ENCODE data around the gene RASSF3. TPM values are rescaled to one million over a fixed set of nuclear protein-coding genes. Genes with fewer than 3 reads are reported as not detected.

Gene RASSF3
- total and polyA plus RNA-seq, 2 of the 13 experiments (the other 11 are each of a cell fraction or from before 2014, with no cell fraction given) = 15.5 to 16.0 TPM

DNA sequence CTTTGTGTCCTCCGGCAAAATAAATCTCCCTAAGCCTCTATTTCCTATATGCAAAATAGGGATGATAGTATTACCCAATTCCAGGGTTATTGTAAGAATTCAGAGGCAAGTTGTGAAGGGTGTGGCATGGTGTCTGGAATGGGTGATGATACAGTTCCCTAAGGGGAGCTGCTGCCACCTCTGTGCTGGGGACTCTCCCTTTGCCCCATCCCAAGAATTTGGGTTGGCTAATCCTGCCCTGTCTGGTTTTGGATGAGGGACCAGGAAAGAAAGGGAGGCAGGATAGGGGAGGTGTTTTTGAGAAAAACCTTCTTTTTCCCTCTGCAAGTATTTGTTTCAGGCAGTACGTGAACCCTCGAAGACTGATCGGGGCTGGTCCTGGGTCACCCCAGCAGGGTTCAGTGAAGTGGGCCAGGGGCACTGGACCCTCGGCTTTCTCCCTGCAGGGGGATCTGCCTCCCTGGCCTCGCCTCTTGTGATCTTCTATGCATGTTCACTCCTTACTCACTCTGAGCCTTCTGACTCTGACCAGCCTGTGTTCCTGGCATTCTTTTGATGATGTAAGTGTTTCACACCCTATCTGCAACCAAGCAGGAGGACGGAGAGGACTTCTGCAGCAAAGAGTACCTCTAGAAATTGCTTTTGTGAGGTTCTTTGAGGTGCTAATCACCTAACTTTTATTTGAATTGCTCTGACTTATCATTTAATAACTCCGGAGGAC lies 60.8 kb downstream of the RASSF3 start (continued):
- TF ChIP-seq, protein P1, sequence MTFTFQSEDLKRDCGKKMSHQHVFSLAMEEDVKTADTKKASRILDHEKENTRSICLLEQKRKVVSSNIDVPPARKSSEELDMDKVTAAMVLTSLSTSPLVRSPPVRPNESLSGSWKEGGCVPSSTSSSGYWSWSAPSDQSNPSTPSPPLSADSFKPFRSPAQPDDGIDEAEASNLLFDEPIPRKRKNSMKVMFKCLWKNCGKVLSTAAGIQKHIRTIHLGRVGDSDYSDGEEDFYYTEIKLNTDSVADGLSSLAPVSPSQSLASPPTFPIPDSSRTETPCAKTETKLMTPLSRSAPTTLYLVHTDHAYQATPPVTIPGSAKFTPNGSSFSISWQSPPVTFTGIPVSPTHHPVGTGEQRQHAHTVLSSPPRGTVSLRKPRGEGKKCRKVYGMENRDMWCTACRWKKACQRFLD (CRISPR knock-in tag; IDR thresholded peaks at IDR 0.05; ENCODE audit: borderline replicate concordance) = no peak

DNA sequence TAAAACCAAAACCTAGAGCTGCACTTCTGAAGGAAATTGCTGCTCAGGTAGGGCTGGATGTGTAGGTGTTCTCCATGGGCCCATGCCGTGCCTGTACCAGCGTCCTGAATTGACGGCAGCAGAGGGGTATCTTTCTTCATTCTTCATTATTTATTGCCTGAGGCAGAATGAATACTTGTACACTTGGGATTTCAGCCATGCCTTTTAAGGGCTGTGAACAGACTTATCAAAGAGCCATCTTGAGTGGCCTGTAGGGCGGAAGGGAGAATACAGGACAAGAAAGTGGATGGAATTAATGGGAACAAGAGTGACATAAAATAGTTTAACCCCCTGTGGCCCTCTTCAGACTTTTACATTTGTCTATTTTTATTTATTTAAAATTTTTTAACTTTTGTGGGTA lies 61.4 kb downstream of the RASSF3 start:
- intact Hi-C loops (cut with micrococcal nuclease; ENCODE audit: unreplicated experiment) = loop anchor here (2.0 kb wide), 1 partner anchor 15 kb away; no protein-coding TSS in a partner anchor
- in situ Hi-C loops (cut with HindIII; ENCODE audit: extremely low pct_ligation_motif_present, low pct_unique_long_range_greater_than_20kb) = no loop called here

More for the DNA sequence above, 61.4 kb downstream of the RASSF3 start:
- H3K27me3 ChIP-seq (ENCODE audit: control insufficient read depth in 1 of 2, insufficient read depth in 2 of 2, low read length in 2 of 2) = no peaks in the 10 kb centered on the region
- H3K9ac ChIP-seq (ENCODE audit: insufficient read depth, low read depth, low read length) = no peak overlapping the region
- ChIA-PET POLR2A (no interaction called here), CTCF (ENCODE audit: low intra/inter-chr PET ratio, low total read pairs) (no interaction called here)
- no peak overlapping the region for H3K4me2 ChIP-seq (ENCODE audit: low read depth, low read length)
- no peak overlapping the region for H3K4me3 ChIP-seq (replicated peaks in 1 of 3; ENCODE audit: insufficient read depth in 1 of 3, low read depth in 2 of 3, low read length in 3 of 3)
- no peak overlapping the region for H3K27ac ChIP-seq (ENCODE audit: extremely low read length, insufficient read depth, low read length)
- FAIRE-seq = no peak
- no peak for DNase-seq (ENCODE audit: low spot score)
- ATAC-seq = no peak
- H3K36me3 ChIP-seq (replicated peaks in 1 of 2; ENCODE audit: control insufficient read depth in 1 of 2, insufficient read depth in 2 of 2, low read length in 2 of 2) = no peaks in the 10 kb centered on the region
- H3K79me2 ChIP-seq (ENCODE audit: insufficient read depth, low read length) = peaks cover 29% of the 10 kb centered on the region
- BruUV-seq (replicated peaks) = no TSS peak
- TF ChIP-seq PLRG1 (conservative IDR thresholded peaks at IDR 0.05) (no peak), ZNF772 (CRISPR knock-in tag; IDR thresholded peaks at IDR 0.05) (no peak), NR2F1 (CRISPR knock-in tag; IDR thresholded peaks at IDR 0.05) (no peak), TGIF2 (CRISPR knock-in tag; IDR thresholded peaks at IDR 0.05) (no peak), ZNF17 (CRISPR knock-in tag; IDR thresholded peaks at IDR 0.05) (no peak), ZNF292 (CRISPR knock-in tag; IDR thresholded peaks at IDR 0.05; ENCODE audit: borderline replicate concordance, low read depth) (no peak), KMT2B (CRISPR knock-in tag; IDR thresholded peaks at IDR 0.05) (no peak), KLF12 (CRISPR knock-in tag; IDR thresholded peaks at IDR 0.05; ENCODE audit: borderline replicate concordance) (no peak), CHCHD3 (CRISPR knock-in tag; IDR thresholded peaks at IDR 0.05) (no peak), HNF4G (IDR thresholded peaks at IDR 0.05; ENCODE audit: borderline replicate concordance, low read depth, low read length) (no peak), HNF4G (CRISPR knock-in tag; IDR thresholded peaks at IDR 0.05; ENCODE audit: borderline replicate concordance, low read depth) (no peak)
- TF ChIP-seq, protein P2, sequence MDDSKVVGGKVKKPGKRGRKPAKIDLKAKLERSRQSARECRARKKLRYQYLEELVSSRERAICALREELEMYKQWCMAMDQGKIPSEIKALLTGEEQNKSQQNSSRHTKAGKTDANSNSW (CRISPR knock-in tag; IDR thresholded peaks at IDR 0.05; ENCODE audit: borderline replicate concordance) = no peak
- TF ChIP-seq, protein P3, sequence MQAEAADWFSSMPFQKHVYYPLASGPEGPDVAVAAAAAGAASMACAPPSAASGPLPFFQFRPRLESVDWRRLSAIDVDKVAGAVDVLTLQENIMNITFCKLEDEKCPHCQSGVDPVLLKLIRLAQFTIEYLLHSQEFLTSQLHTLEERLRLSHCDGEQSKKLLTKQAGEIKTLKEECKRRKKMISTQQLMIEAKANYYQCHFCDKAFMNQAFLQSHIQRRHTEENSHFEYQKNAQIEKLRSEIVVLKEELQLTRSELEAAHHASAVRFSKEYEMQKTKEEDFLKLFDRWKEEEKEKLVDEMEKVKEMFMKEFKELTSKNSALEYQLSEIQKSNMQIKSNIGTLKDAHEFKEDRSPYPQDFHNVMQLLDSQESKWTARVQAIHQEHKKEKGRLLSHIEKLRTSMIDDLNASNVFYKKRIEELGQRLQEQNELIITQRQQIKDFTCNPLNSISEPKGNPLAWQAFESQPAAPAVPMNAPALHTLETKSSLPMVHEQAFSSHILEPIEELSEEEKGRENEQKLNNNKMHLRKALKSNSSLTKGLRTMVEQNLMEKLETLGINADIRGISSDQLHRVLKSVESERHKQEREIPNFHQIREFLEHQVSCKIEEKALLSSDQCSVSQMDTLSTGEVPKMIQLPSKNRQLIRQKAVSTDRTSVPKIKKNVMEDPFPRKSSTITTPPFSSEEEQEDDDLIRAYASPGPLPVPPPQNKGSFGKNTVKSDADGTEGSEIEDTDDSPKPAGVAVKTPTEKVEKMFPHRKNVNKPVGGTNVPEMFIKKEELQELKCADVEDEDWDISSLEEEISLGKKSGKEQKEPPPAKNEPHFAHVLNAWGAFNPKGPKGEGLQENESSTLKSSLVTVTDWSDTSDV (CRISPR knock-in tag; IDR thresholded peaks at IDR 0.05) = no peak
- TF ChIP-seq, protein P4, sequence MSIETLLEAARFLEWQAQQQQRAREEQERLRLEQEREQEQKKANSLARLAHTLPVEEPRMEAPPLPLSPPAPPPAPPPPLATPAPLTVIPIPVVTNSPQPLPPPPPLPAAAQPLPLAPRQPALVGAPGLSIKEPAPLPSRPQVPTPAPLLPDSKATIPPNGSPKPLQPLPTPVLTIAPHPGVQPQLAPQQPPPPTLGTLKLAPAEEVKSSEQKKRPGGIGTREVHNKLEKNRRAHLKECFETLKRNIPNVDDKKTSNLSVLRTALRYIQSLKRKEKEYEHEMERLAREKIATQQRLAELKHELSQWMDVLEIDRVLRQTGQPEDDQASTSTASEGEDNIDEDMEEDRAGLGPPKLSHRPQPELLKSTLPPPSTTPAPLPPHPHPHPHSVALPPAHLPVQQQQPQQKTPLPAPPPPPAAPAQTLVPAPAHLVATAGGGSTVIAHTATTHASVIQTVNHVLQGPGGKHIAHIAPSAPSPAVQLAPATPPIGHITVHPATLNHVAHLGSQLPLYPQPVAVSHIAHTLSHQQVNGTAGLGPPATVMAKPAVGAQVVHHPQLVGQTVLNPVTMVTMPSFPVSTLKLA (IDR thresholded peaks at IDR 0.05) = no peak
- H3K4me1 ChIP-seq (ENCODE audit: insufficient read depth, low read length) = peaks cover 82% of the 10 kb centered on the region
- WGBS (ENCODE audit: low lambda C conversion rate) = over 99% methylated on average over 4 of the region's 4 CpGs
- H2AFZ ChIP-seq (ENCODE audit: low read length) = no peak overlapping the region
- no peaks in the 10 kb centered on the region for H3K9me3 ChIP-seq (ENCODE audit: low read length)
- H4K20me1 ChIP-seq (ENCODE audit: insufficient read depth, low read length) = no peaks in the 10 kb centered on the region

Data from HepG2 (cell line).